ENCODE measurements around the gene LRRC10. TPM values are rescaled to one million over a fixed set of nuclear protein-coding genes. Genes with fewer than 3 reads are reported as not detected.

LRRC10 gene
- total and polyA plus RNA-seq, 2 experiments from 2014 or later, result not detected

GRCh38 chr12:69641546-69641945, 30.8 kb upstream of the LRRC10 start:
- H3K4me1 ChIP-seq (ENCODE audit: insufficient read depth), result no peaks in the 10 kb centered on the region
- H4K20me1 ChIP-seq (ENCODE audit: insufficient read depth), result no peaks in the 10 kb centered on the region
- H3F3A ChIP-seq (ENCODE audit: insufficient read depth), result peaks cover 4% of the 10 kb centered on the region; the same call in 1 of the 2 replicates
- no peak overlapping the region for H3K9ac ChIP-seq
- H2AFZ ChIP-seq, result no peak overlapping the region
- no peaks in the 10 kb centered on the region for H3K9me3 ChIP-seq (ENCODE audit: low read depth)
- in situ Hi-C loops (cut with MboI), result no loop called here
- no peak overlapping the region for H3K27ac ChIP-seq
- H3K4me2 ChIP-seq (ENCODE audit: unreplicated experiment), result no peak overlapping the region
- 89% methylated on average over 7 of the region's 7 CpGs for WGBS, 2 experiments (ENCODE audit: low coverage in 1 of 2, low lambda C conversion rate in 2 of 2, missing lambda C conversion rate in 2 of 2)
- TF ChIP-seq EZH2phosphoT487 (IDR thresholded peaks at IDR 0.05; ENCODE audit: insufficient read depth, low read depth) (no peak), EZH2 (IDR thresholded peaks at IDR 0.05; ENCODE audit: insufficient read depth, poor library complexity, severe bottlenecking) (no peak)
- DNase-seq, result no peak
- no peaks in the 10 kb centered on the region for H3K36me3 ChIP-seq (ENCODE audit: low read depth)
- no peaks in the 10 kb centered on the region for H3K27me3 ChIP-seq (replicated peaks; ENCODE audit: insufficient read depth)
- no peaks in the 10 kb centered on the region for H3K9me2 ChIP-seq (ENCODE audit: insufficient read depth)
- H3K4me3 ChIP-seq, result no peak overlapping the region
- H3K79me2 ChIP-seq (ENCODE audit: insufficient read depth), result no peaks in the 10 kb centered on the region

GRCh38 chr12:69639400-69640016, 28.8 kb upstream of the LRRC10 start:
- H3K4me2 ChIP-seq (ENCODE audit: unreplicated experiment), result no peak overlapping the region
- no peaks in the 10 kb centered on the region for H3K9me3 ChIP-seq (ENCODE audit: low read depth)
- peak; percentile 81 for DNase-seq
- no peaks in the 10 kb centered on the region for H4K20me1 ChIP-seq (ENCODE audit: insufficient read depth)
- no peak overlapping the region for H3K27ac ChIP-seq
- 29% methylated on average over 12 of the region's 12 CpGs for WGBS, 2 experiments (ENCODE audit: low coverage in 1 of 2, low lambda C conversion rate in 2 of 2, missing lambda C conversion rate in 2 of 2)
- H3K79me2 ChIP-seq (ENCODE audit: insufficient read depth), result no peaks in the 10 kb centered on the region
- no peaks in the 10 kb centered on the region for H3K9me2 ChIP-seq (ENCODE audit: insufficient read depth)
- H3K4me1 ChIP-seq (ENCODE audit: insufficient read depth), result no peaks in the 10 kb centered on the region
- no peaks in the 10 kb centered on the region for H3K36me3 ChIP-seq (ENCODE audit: low read depth)
- H3K9ac ChIP-seq, result no peak overlapping the region
- H3F3A ChIP-seq (ENCODE audit: insufficient read depth), result no peaks in the 10 kb centered on the region
- H3K4me3 ChIP-seq, result no peak overlapping the region
- in situ Hi-C loops (cut with MboI), result no loop called here
- 0 out of 2 replicates have a peak overlapping the region, but pooled peaks have one; percentile 17 for H2AFZ ChIP-seq
- no peak for TF ChIP-seq EZH2 (IDR thresholded peaks at IDR 0.05; ENCODE audit: insufficient read depth, poor library complexity, severe bottlenecking)
- TF ChIP-seq EZH2phosphoT487 (IDR thresholded peaks at IDR 0.05; ENCODE audit: insufficient read depth, low read depth), result no peak
- no peaks in the 10 kb centered on the region for H3K27me3 ChIP-seq (replicated peaks; ENCODE audit: insufficient read depth)

GRCh38 chr12:69633061-69633460, 22.4 kb upstream of the LRRC10 start:
- Histone ChIP-seq H3K79me2 (ENCODE audit: insufficient read depth) (no peaks in the 10 kb centered on the region), H3K9me2 (ENCODE audit: insufficient read depth) (no peaks in the 10 kb centered on the region), H2AFZ (no peak overlapping the region), H3K27ac (no peak overlapping the region), H4K20me1 (ENCODE audit: insufficient read depth) (no peaks in the 10 kb centered on the region), H3K36me3 (ENCODE audit: low read depth) (no peaks in the 10 kb centered on the region), H3K9me3 (ENCODE audit: low read depth) (no peaks in the 10 kb centered on the region), H3K4me3 (no peak overlapping the region), H3F3A (ENCODE audit: insufficient read depth) (no peaks in the 10 kb centered on the region), H3K4me2 (ENCODE audit: unreplicated experiment) (no peak overlapping the region), H3K4me1 (ENCODE audit: insufficient read depth) (no peaks in the 10 kb centered on the region), H3K27me3 (replicated peaks; ENCODE audit: insufficient read depth) (no peaks in the 10 kb centered on the region), H3K9ac (no peak overlapping the region)
- no peak for DNase-seq
- WGBS, 2 experiments (ENCODE audit: low coverage in 1 of 2, low lambda C conversion rate in 2 of 2, missing lambda C conversion rate in 2 of 2), result 37 to 51% methylated on average over 2 of the region's 2 CpGs
- TF ChIP-seq EZH2 (IDR thresholded peaks at IDR 0.05; ENCODE audit: insufficient read depth, poor library complexity, severe bottlenecking) (no peak), EZH2phosphoT487 (IDR thresholded peaks at IDR 0.05; ENCODE audit: insufficient read depth, low read depth) (no peak)
- in situ Hi-C loops (cut with MboI), result no loop called here

- peak; percentile 18 for DNase-seq
- in situ Hi-C loops (cut with MboI), result no loop called here
- no peaks in the 10 kb centered on the region for H3K9me2 ChIP-seq (ENCODE audit: insufficient read depth)
- TF ChIP-seq EZH2phosphoT487 (IDR thresholded peaks at IDR 0.05; ENCODE audit: insufficient read depth, low read depth), result no peak
- TF ChIP-seq EZH2 (IDR thresholded peaks at IDR 0.05; ENCODE audit: insufficient read depth, poor library complexity, severe bottlenecking), result no peak
- no peaks in the 10 kb centered on the region for H3K9me3 ChIP-seq (ENCODE audit: low read depth)
- H3K4me1 ChIP-seq (ENCODE audit: insufficient read depth), result no peaks in the 10 kb centered on the region
- H3F3A ChIP-seq (ENCODE audit: insufficient read depth), result no peaks in the 10 kb centered on the region
- H4K20me1 ChIP-seq (ENCODE audit: insufficient read depth), result no peaks in the 10 kb centered on the region
- WGBS, 2 experiments (ENCODE audit: low coverage in 1 of 2, low lambda C conversion rate in 2 of 2, missing lambda C conversion rate in 2 of 2), result 63 to 71% methylated on average over 6 of the region's 6 CpGs
- no peak overlapping the region for H3K4me3 ChIP-seq
- H3K9ac ChIP-seq, result no peak overlapping the region
- H3K27ac ChIP-seq, result no peak overlapping the region
- no peak overlapping the region for H2AFZ ChIP-seq
- no peak overlapping the region for H3K4me2 ChIP-seq (ENCODE audit: unreplicated experiment)
- H3K36me3 ChIP-seq (ENCODE audit: low read depth), result no peaks in the 10 kb centered on the region
- H3K79me2 ChIP-seq (ENCODE audit: insufficient read depth), result no peaks in the 10 kb centered on the region
- H3K27me3 ChIP-seq (replicated peaks; ENCODE audit: insufficient read depth), result peaks cover 6% of the 10 kb centered on the region; the same call in 1 of the 2 replicates
These were observed 19.5 kb upstream of the LRRC10 start for GRCh38 chr12:69630191-69630590.
